Measurements from ENCODE around the gene MYT1.

Gene MYT1

GRCh38 chr20:64152906-64153305, 11.3 kb upstream of the MYT1 start:
- Histone ChIP-seq H3K4me3 (no peak overlapping the region), H3K27ac (no peak overlapping the region)
- DNase-seq (ENCODE audit: low spot score): no peak
- no peak for TF ChIP-seq CTCF (IDR thresholded peaks at IDR 0.05)

DNA sequence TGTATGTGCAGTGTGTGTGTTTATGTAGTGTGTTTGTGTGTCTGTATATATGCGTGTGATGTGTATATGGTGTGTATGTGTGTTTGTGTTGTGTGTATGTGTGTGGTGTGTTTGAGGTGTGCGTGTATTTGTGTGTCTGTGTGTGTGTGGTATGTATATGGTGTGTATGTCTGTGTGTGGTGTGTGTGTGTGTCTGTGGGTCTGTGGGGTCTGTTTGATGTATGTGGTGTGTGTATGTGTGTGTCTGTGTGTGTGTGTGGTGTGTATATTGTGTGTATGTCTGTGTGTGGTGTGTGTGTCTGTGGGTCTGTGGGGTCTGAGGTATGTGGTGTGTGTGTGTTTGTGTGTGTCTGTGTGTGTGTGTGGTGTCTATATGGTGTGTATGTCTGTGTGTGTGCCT, 10.8 kb upstream of the MYT1 start:
- no peak overlapping the region for H3K4me3 ChIP-seq
- DNase-seq (ENCODE audit: low spot score): no peak
- H3K27ac ChIP-seq: no peak overlapping the region
- no peak for TF ChIP-seq CTCF (IDR thresholded peaks at IDR 0.05)

- H3K27ac ChIP-seq: no peak overlapping the region
- DNase-seq (ENCODE audit: low spot score): no peak
- TF ChIP-seq CTCF (IDR thresholded peaks at IDR 0.05): no peak
- no peak overlapping the region for H3K4me3 ChIP-seq
These were observed 10.2 kb upstream of the MYT1 start for GRCh38 chr20:64153861-64154589.

- Histone ChIP-seq H3K4me3 (no peak overlapping the region), H3K27ac (no peak overlapping the region)
- no peak for DNase-seq (ENCODE audit: low spot score)
- TF ChIP-seq CTCF (IDR thresholded peaks at IDR 0.05): no peak
These were observed 9.5 kb upstream of the MYT1 start for GRCh38 chr20:64154590-64155257.

DNA sequence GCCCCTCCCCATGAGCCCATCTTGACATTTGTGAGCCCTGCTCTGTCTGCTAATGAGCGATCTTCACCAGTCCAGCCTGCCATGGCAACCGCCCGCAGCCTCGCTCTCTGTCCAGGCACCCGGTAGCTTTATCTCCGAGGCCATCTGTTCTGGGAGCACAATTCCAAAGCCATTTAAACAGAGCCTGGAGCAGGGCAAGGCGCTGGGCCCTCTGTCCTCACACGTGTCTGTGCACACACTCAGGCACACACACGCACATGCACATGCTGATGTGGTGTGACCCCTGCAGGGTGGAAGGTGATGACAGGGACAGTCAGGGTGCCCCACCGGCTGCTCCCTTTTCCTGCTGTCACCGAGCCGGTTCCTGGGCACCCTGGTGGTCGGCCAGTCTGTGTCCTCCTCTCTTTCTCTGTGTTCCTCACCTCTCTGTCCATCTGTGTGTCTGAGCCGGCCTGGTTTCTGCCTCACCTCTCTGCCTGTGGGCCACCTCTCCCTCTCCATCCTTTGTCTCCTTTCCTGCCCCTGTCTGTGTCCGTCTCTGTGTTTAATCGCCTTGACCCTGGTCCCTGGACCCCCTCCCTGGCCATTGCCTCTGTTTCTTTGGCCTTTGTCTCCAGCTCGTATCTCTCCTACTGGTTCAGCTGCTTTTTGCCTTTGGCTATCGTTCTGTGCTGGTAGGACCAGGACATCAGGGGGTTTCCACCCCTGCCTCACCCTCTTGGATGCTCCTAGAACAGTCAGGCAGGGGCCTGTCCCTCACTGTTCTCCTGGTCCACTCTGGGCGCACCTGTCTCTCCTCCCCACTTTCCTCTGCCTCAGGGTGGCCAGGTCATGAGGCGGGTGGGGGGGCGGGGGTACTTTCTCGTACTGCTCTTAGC, 8.8 kb upstream of the MYT1 start:
- Histone ChIP-seq H3K4me3 (no peak overlapping the region), H3K27ac (no peak overlapping the region)
- DNase-seq (ENCODE audit: low spot score): no peak
- TF ChIP-seq CTCF (IDR thresholded peaks at IDR 0.05): no peak

DNA sequence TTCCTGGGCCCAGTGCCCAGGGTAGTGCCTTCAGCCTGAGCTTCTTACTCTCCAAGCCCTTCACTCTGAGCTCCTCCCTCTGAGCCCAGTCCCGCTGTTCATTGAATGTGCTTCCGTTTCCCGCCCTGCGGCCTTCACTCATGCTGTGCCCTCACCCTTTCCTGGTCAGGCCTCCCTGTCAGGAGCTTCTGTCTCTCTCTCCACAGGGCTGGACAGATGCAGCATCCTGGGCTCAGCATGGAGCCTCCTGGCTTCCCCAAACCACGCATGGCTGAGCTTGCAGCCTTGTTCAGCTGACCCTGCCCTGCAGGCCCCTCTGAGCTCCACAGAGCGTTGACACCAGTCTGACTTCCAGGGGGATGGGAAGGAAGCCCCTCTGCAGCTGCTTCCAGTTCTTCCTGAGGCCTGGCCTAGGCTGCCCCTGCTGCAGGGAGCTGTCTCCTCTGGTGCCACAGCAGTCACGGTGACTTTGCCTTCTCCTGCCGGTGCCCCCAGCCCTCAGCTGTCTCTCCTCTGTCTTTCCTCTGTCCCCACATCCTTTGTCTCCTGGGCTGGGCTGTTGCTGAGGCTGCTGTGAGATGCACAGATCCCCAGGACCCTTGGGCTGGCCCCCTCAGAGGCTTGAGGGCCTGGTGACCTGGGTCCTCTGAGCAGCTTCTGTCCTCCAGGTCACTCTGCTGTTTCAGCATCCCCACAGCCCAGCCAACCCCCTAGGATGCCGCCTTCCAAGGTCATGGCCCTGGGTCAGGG, 7.9 kb upstream of the MYT1 start:
- DNase-seq (ENCODE audit: low spot score): no peak
- no peak for TF ChIP-seq CTCF (IDR thresholded peaks at IDR 0.05)
- Histone ChIP-seq H3K27ac (no peak overlapping the region), H3K4me3 (no peak overlapping the region)
